SW 1271 (cell line): ENCODE measurements around the gene GRAMD1A.
A peak's percentile ranks its signal among the peaks of the same experiment; 100 is the strongest.

Source experiments
- DNase-seq, 2 experiments: peaks; one replicate each; lab custom pipeline; 2025; lab: John Stamatoyannopoulos, UW

Gene GRAMD1A

GRCh38 chr19:35055715-35056179 lies 55.6 kb downstream of the GRAMD1A start:
- DNase-seq, result no peak

- DNase-seq, result no peak
These were observed 56.5 kb downstream of the GRAMD1A start for GRCh38 chr19:35056513-35057063.

GRCh38 chr19:35058370-35058769 lies 58.2 kb downstream of the GRAMD1A start:
- no peak for DNase-seq

GRCh38 chr19:35059006-35059798 lies 59.1 kb downstream of the GRAMD1A start:
- DNase-seq, result no peak

GRCh38 chr19:35059799-35060091 lies 59.6 kb downstream of the GRAMD1A start:
- no peak for DNase-seq

- no peak for DNase-seq
These were observed 60.2 kb downstream of the GRAMD1A start for GRCh38 chr19:35060160-35060855.

- no peak for DNase-seq
These were observed 61.7 kb downstream of the GRAMD1A start for GRCh38 chr19:35061583-35062373.

- DNase-seq, result no peak
These were observed 62.8 kb downstream of the GRAMD1A start for GRCh38 chr19:35062942-35063341.

- peak in 1 of 2 experiments; percentile 33 for DNase-seq
These were observed 64.1 kb downstream of the GRAMD1A start for GRCh38 chr19:35063940-35064818.

- DNase-seq, result no peak
These were observed 65.5 kb downstream of the GRAMD1A start for GRCh38 chr19:35065574-35065973.

GRCh38 chr19:35066121-35066520 lies 66.0 kb downstream of the GRAMD1A start:
- DNase-seq, result no peak

GRCh38 chr19:35066691-35067563 lies 66.8 kb downstream of the GRAMD1A start:
- DNase-seq, result peak; percentile 21 to 33

- no peak for DNase-seq
These were observed 69.0 kb downstream of the GRAMD1A start for GRCh38 chr19:35068941-35069634.

GRCh38 chr19:35069696-35070095 lies 69.6 kb downstream of the GRAMD1A start:
- no peak for DNase-seq

- DNase-seq, result no peak
These were observed 70.3 kb downstream of the GRAMD1A start for GRCh38 chr19:35070471-35070870.

GRCh38 chr19:35073516-35073915 lies 73.4 kb downstream of the GRAMD1A start:
- DNase-seq, result no peak

- DNase-seq, result no peak
These were observed 73.8 kb downstream of the GRAMD1A start for GRCh38 chr19:35073941-35074340.

- DNase-seq, result no peak
These were observed 74.5 kb downstream of the GRAMD1A start for GRCh38 chr19:35074426-35075201.
